Ishikawa (cell line): ENCODE measurements around the gene CEP135.

Experiments
- CEBPB ChIP-seq: IDR thresholded peaks from 2 replicates; pipeline ENCODE4 v1.6.1; 2012
- CREB1 ChIP-seq: IDR thresholded peaks from 2 replicates; pipeline ENCODE4 v1.6.1; 2012; ENCODE audit warnings: low read depth
- EP300 ChIP-seq: IDR thresholded peaks from 2 replicates; pipeline ENCODE4 v1.6.1; 2012; ENCODE audit warnings: borderline replicate concordance
- NFIC ChIP-seq: IDR thresholded peaks from 2 replicates; pipeline ENCODE4 v1.6.1; 2012
- TAF1 ChIP-seq: IDR thresholded peaks from 2 replicates; pipeline ENCODE4 v1.6.1; 2012; ENCODE audit warnings: low read depth, mild to moderate bottlenecking
- TCF12 ChIP-seq: IDR thresholded peaks from 2 replicates; pipeline ENCODE4 v1.6.1; 2012; ENCODE audit warnings: low read depth
- TEAD4 ChIP-seq: IDR thresholded peaks from 2 replicates; pipeline ENCODE4 v1.6.1; 2012
- YY1 ChIP-seq: IDR thresholded peaks from 2 replicates; pipeline ENCODE4 v1.6.1; 2012; ENCODE audit warnings: low read depth
- TF ChIP-seq, protein P1 (sequence below): IDR thresholded peaks from 2 replicates; pipeline ENCODE4 v1.6.1; 2012; ENCODE audit warnings: low read depth, mild to moderate bottlenecking
- TF ChIP-seq, protein P2 (sequence below): IDR thresholded peaks from 2 replicates; pipeline ENCODE4 v1.6.1; 2012

DNA sequence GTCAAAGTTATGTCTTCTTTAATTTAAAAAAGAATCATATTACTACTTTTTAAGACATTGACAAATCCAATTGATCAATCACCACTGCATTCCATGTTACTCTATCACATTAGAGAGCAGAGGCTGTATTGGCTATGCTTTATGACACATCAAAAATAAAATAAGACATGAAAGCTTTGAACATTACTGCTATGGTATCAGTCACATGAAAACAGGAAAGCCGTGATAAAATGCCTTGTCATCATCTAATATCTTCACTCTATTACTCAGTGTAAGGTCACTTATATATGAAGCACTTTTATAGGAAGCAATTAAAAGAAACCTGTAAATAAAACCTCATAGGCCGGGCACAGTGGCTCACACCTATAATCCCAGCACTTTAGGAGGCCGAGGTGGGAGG is 27.7 kb upstream of the CEP135 start:
- TF ChIP-seq, protein P1, sequence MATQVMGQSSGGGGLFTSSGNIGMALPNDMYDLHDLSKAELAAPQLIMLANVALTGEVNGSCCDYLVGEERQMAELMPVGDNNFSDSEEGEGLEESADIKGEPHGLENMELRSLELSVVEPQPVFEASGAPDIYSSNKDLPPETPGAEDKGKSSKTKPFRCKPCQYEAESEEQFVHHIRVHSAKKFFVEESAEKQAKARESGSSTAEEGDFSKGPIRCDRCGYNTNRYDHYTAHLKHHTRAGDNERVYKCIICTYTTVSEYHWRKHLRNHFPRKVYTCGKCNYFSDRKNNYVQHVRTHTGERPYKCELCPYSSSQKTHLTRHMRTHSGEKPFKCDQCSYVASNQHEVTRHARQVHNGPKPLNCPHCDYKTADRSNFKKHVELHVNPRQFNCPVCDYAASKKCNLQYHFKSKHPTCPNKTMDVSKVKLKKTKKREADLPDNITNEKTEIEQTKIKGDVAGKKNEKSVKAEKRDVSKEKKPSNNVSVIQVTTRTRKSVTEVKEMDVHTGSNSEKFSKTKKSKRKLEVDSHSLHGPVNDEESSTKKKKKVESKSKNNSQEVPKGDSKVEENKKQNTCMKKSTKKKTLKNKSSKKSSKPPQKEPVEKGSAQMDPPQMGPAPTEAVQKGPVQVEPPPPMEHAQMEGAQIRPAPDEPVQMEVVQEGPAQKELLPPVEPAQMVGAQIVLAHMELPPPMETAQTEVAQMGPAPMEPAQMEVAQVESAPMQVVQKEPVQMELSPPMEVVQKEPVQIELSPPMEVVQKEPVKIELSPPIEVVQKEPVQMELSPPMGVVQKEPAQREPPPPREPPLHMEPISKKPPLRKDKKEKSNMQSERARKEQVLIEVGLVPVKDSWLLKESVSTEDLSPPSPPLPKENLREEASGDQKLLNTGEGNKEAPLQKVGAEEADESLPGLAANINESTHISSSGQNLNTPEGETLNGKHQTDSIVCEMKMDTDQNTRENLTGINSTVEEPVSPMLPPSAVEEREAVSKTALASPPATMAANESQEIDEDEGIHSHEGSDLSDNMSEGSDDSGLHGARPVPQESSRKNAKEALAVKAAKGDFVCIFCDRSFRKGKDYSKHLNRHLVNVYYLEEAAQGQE: no peak
- TF ChIP-seq, protein P2, sequence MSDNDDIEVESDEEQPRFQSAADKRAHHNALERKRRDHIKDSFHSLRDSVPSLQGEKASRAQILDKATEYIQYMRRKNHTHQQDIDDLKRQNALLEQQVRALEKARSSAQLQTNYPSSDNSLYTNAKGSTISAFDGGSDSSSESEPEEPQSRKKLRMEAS: no peak
- TF ChIP-seq TEAD4 (no peak), YY1 (no peak), EP300 (no peak), CEBPB (no peak), NFIC (no peak), TAF1 (no peak), CREB1 (no peak), TCF12 (no peak)
